Measurements from ENCODE around the gene SLC4A2. TPM values are rescaled to one million over a fixed set of nuclear protein-coding genes. Genes with fewer than 3 reads are reported as not detected.
A peak's percentile ranks its signal among the peaks of the same experiment; 100 is the strongest.

The SLC4A2 gene
- total and polyA plus RNA-seq, 7 donors: 26.5 to 39.8 (median 32.0) TPM

DNA sequence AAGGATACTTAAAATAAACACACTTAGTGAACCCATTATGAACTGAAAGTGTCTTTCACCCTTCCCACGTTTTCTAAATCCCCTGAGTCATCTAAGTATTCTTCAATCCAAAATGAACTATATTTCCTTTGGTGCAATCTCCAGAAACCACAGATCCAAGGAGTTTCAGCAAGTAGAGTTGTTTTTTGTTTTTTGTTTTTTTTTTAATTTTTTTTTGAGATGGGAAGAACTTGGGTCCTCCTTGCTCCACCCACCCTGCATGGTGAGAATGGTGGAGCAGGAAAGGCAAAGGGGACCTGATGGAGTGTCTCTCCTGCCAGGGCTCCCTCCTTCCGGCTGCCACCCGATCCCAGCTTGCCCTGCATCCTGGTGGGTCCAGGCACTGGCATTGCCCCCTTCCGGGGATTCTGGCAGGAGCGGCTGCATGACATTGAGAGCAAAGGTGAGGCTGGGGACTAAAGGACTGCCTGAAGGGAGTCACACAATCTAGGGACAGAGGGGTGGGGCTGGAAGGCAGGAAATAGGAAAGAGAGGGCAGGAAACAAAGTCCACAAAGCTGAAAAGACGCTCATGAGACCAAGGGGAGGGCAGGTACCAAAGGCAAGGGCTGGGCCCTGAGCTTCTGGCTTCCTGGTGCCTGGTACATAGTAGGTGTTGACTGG is 47.2 kb upstream of the SLC4A2 start:
- H3K27me3 ChIP-seq (ENCODE audit: insufficient read depth in 3 of 3, low read length in 2 of 3): peaks cover 0 to 78% (median 21%) of the 10 kb centered on the region in 3 donors
- no peaks in the 10 kb centered on the region for H3K9me3 ChIP-seq
- H3K27ac ChIP-seq: no peak overlapping the region
- no peaks in the 10 kb centered on the region for H3K4me1 ChIP-seq
- intact Hi-C loops (cut with DNase I): loop anchor here in 1 of 2 donors (1.0 to 5.0 kb wide), 2 partner anchors 39 to 100 kb away; no protein-coding TSS in a partner anchor
- TF ChIP-seq, protein P1, sequence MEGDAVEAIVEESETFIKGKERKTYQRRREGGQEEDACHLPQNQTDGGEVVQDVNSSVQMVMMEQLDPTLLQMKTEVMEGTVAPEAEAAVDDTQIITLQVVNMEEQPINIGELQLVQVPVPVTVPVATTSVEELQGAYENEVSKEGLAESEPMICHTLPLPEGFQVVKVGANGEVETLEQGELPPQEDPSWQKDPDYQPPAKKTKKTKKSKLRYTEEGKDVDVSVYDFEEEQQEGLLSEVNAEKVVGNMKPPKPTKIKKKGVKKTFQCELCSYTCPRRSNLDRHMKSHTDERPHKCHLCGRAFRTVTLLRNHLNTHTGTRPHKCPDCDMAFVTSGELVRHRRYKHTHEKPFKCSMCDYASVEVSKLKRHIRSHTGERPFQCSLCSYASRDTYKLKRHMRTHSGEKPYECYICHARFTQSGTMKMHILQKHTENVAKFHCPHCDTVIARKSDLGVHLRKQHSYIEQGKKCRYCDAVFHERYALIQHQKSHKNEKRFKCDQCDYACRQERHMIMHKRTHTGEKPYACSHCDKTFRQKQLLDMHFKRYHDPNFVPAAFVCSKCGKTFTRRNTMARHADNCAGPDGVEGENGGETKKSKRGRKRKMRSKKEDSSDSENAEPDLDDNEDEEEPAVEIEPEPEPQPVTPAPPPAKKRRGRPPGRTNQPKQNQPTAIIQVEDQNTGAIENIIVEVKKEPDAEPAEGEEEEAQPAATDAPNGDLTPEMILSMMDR (IDR thresholded peaks at IDR 0.05): no peak
- no peak for ATAC-seq
- H3K4me3 ChIP-seq: no peak overlapping the region
- DNase-seq: no peak
- no peaks in the 10 kb centered on the region for H3K36me3 ChIP-seq (ENCODE audit: insufficient read depth in 1 of 2, low read depth in 1 of 2)
- WGBS, 3 donors: 70 to 79% (median 74%) methylated on average over 6 of the region's 6 CpGs

GRCh38 chr7:151012911-151013347 is 46.5 kb upstream of the SLC4A2 start:
- no peak overlapping the region for H3K27ac ChIP-seq
- DNase-seq: no peak
- ATAC-seq: peak in 1 of 4 donors; percentile 47
- no peak overlapping the region for H3K4me3 ChIP-seq
- H3K27me3 ChIP-seq (ENCODE audit: insufficient read depth in 3 of 3, low read length in 2 of 3): peaks cover 0 to 85% (median 21%) of the 10 kb centered on the region in 3 donors
- H3K9me3 ChIP-seq: no peaks in the 10 kb centered on the region
- TF ChIP-seq, protein P1 (IDR thresholded peaks at IDR 0.05): peak; percentile 30
- H3K36me3 ChIP-seq (ENCODE audit: insufficient read depth in 1 of 2, low read depth in 1 of 2): no peaks in the 10 kb centered on the region
- intact Hi-C loops (cut with DNase I): loop anchor here in 1 of 2 donors (1.0 to 5.0 kb wide), 2 partner anchors 40 to 99 kb away; no protein-coding TSS in a partner anchor
- H3K4me1 ChIP-seq: peaks cover 3% of the 10 kb centered on the region
- 26 to 40% (median 27%) methylated on average over 23 of the region's 23 CpGs for WGBS, 3 donors

DNA sequence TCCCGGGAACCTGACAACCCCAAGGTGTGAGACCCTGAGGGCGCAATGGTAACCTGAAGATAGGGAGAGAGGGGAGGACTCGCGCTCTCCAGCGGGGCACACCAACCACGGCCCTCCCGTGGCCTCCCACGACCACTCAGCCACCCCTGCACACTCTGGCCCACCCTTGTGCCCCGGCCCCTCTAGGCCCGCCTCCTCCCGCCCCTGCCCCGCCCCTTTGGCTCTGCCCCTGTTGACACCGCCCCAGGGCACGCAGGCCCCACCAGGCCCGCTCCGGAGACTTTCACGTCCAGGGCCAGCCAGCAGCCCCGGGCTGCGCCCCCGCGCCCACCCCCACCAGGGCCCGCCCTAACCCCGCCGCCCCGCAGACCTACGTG is 46.0 kb upstream of the SLC4A2 start:
- peaks cover 0 to 84% (median 21%) of the 10 kb centered on the region in 3 donors for H3K27me3 ChIP-seq (ENCODE audit: insufficient read depth in 3 of 3, low read length in 2 of 3)
- H3K4me1 ChIP-seq: peaks cover 6% of the 10 kb centered on the region
- H3K27ac ChIP-seq: no peak overlapping the region
- peak overlapping the region; percentile 49 for H3K4me3 ChIP-seq
- TF ChIP-seq, protein P1 (IDR thresholded peaks at IDR 0.05): no peak
- 19 to 29% (median 19%) methylated on average over 10 to 26 of the region's 26 CpGs for WGBS, 3 donors
- intact Hi-C loops (cut with DNase I): loop anchor here in 1 of 2 donors (5.0 kb wide), 1 partner anchor 99 kb away; no protein-coding TSS in a partner anchor
- H3K9me3 ChIP-seq: no peaks in the 10 kb centered on the region
- ATAC-seq (peak in 2 of 4 donors; percentile 8 to 20), DNase-seq (no peak)
- H3K36me3 ChIP-seq (ENCODE audit: insufficient read depth in 1 of 2, low read depth in 1 of 2): no peaks in the 10 kb centered on the region

DNA sequence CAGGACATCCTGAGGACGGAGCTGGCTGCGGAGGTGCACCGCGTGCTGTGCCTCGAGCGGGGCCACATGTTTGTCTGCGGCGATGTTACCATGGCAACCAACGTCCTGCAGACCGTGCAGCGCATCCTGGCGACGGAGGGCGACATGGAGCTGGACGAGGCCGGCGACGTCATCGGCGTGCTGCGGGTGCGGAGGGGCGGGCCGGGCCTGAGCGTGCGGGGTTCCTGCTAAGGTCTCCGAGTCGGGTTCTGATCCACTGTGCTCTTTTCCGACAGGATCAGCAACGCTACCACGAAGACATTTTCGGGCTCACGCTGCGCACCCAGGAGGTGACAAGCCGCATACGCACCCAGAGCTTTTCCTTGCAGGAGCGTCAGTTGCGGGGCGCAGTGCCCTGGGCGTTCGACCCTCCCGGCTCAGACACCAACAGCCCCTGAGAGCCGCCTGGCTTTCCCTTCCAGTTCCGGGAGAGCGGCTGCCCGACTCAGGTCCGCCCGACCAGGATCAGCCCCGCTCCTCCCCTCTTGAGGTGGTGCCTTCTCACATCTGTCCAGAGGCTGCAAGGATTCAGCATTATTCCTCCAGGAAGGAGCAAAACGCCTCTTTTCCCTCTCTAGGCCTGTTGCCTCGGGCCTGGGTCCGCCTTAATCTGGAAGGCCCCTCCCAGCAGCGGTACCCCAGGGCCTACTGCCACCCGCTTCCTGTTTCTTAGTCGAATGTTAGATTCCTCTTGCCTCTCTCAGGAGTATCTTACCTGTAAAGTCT is 45.5 kb upstream of the SLC4A2 start:
- H3K4me1 ChIP-seq: peaks cover 8% of the 10 kb centered on the region
- DNase-seq: peak; percentile 70 to 84
- H3K27me3 ChIP-seq (ENCODE audit: insufficient read depth in 3 of 3, low read length in 2 of 3): peaks cover 0 to 84% (median 22%) of the 10 kb centered on the region in 3 donors
- no peak overlapping the region for H3K27ac ChIP-seq
- H3K4me3 ChIP-seq: peak overlapping the region; percentile 49
- TF ChIP-seq, protein P1 (IDR thresholded peaks at IDR 0.05): no peak
- peak; percentile 7 to 41 (median 18) for ATAC-seq
- H3K36me3 ChIP-seq (ENCODE audit: insufficient read depth in 1 of 2, low read depth in 1 of 2): no peaks in the 10 kb centered on the region
- no peaks in the 10 kb centered on the region for H3K9me3 ChIP-seq
- intact Hi-C loops (cut with DNase I): loop anchor here in 1 of 2 donors (5.0 kb wide), 1 partner anchor 98 kb away; no protein-coding TSS in a partner anchor
- 24 to 32% (median 24%) methylated on average over 49 to 55 of the region's 55 CpGs for WGBS, 3 donors

Data from psoas muscle (tissue), 8 donors.